ENCODE measurements around the gene SNAP29.
"Not testable (repeated sequence)": the region's sequence is repeated elsewhere in the genome, so short reads cannot be mapped to it uniquely, and the experiment has no call there.

Gene SNAP29

GRCh38 chr22:20867179-20868024 is 8.6 kb downstream of the SNAP29 start:
- DNase-seq, result no peak

DNA sequence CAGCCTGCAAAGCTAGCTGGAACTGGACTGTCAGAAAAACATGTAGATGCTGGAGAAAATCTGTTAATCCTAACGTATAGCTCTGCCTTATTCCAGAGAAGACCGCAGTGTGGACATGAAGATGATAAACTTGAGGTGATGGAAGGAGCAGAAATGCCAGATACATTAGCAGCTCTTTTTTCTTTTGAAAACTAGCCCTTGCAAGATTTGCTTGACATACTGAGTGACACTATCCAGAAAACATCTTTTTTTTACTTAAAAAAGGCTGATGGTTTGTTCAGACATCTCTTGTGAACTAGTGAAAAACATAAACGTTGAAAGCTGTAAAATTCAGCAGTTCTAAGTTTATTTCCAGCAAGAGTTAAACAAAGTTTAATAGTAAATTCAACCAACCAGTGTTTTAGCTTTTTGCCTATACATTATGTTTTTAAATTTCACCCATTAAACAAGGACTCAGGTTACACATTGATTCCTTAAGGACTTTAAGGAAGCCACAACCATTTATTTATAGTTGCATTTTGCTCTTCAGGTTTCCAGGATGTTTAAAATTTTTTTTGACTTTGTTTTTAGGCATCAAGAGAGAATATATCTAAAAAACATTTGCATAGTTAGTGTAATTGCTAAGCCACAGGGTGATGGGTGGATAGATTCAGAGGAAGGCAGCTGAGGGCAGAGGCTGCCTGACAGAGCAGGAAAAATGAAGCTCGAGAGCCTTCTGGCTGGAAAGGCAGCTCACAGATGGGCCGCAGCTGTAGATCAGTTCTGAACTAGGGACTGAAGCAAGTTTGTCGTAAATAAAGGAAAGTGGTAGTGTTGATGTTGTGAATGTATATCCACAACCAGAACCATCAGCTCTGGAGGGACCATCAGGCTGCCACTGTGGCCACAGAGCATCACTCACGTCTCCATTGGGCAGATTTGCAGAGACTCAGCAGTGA is 9.5 kb downstream of the SNAP29 start:
- DNase-seq, result no peak

GRCh38 chr22:20869234-20869633 is 10.4 kb downstream of the SNAP29 start:
- DNase-seq, result no peak

DNA sequence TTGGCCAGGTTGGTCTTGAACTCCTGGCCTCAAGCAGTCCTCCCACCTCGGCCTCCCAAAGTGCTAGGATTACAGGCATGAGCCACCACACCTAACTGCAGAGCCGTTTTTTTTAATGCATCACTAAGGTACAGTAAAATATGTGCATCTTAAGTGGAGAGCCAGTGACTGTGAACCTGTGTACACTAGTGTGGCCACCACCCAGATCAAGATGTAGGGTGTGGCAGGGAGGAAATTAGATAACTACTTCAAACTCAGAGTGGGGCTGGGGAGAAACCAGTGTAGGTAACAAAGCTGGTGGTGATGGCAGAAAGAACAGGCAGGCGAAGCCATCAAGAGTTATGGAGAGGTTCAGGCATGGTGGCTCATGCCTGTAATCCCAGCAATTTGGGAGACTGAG is 14.4 kb downstream of the SNAP29 start:
- no peak for DNase-seq

GRCh38 chr22:20875296-20875695 is 16.5 kb downstream of the SNAP29 start:
- no peak for DNase-seq

- no peak for DNase-seq
Measured at GRCh38 chr22:20877715-20878114, 18.9 kb downstream of the SNAP29 start.

GRCh38 chr22:20881231-20881630 is 22.4 kb downstream of the SNAP29 start:
- no peak for DNase-seq

DNA sequence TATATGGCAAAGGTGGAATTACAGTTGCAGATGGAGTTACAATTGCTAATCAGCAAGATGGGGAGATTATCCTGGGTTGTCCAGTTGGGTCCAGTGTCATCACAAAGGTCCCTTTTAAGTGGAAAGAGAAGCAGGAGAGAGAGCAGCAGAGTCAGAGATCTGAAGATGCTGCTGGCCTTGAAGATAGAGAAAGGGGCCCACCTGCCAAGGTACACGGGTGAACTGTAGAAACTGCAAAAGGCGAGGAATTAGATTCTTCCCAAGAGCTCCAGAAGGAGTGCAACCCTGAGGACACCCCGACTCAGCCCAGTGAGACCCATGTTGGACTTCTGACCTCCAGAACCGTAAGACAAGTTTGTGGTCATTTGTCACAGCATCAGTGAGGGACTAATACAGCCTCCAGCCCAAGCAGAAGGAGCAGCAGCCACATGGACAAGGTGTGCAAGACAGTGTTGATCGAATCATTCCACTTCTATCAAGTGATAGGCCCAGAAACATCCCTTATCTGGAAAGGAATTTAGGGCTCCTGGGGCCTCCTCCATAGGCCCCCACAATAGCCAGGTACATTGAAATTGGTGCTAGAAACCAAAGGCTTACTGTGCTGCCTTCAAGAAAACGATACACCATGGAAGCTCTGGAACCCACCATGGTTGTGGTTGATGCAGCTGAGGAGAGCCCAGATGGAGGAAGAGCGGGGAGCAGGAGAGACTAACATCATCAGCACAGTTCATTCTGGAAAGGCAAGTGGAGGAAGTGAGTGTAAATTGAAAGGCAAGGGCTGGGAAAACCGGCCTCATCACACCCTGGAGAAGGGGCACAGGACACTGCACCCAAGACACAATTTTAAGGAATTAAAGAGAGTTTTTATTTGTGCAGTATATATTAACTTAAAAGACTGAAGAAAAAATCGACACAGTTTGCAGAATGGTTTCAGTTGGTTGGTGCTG is 23.3 kb downstream of the SNAP29 start:
- no peak for DNase-seq

DNA sequence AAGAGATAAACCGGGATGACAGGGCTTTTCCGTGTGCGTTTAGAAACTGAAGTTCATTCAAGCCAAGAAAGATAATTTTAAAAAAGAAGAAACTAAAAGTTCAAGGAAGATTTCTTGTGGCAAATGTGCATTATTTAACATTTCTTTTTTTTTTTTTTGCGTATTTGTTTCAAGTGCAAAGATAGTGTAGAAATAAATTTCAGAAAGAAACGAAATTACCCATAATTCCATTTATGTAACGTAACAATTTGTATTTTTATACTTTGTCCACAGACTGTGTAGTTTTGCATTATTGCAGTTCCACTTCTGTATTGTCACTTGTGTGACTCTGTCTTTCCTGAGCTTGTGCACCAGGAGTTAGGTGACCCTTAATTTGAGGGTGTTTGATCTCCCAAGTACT is 24.0 kb downstream of the SNAP29 start:
- DNase-seq, result no peak

GRCh38 chr22:20884454-20884853 is 25.6 kb downstream of the SNAP29 start:
- DNase-seq, result no peak

GRCh38 chr22:20885017-20885556 is 26.3 kb downstream of the SNAP29 start:
- DNase-seq, result no peak

GRCh38 chr22:20885557-20886323 is 26.9 kb downstream of the SNAP29 start:
- peak; percentile 63 for DNase-seq

DNA sequence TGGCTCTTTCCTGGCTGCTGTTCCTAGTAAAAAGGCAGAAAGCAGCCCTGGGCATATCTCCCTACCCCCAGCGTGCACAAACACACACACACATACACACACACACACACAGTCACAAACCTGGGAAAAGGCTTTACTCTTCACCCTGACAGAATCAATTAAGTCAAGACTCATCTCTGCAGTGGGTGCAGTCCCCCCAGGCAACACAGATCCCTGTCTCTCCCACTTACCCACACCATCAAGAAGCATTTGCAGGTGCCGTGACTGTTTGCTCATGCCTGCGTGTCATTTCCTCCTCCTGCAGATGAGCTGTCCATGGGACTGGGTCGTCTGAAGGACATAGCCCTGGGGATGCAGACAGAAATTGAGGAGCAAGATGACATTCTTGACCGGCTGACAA is 28.6 kb downstream of the SNAP29 start:
- no peak for DNase-seq

GRCh38 chr22:20889025-20889704 is 30.4 kb downstream of the SNAP29 start:
- no peak for DNase-seq

GRCh38 chr22:20889904-20890540 is 31.2 kb downstream of the SNAP29 start:
- DNase-seq, result no peak

DNA sequence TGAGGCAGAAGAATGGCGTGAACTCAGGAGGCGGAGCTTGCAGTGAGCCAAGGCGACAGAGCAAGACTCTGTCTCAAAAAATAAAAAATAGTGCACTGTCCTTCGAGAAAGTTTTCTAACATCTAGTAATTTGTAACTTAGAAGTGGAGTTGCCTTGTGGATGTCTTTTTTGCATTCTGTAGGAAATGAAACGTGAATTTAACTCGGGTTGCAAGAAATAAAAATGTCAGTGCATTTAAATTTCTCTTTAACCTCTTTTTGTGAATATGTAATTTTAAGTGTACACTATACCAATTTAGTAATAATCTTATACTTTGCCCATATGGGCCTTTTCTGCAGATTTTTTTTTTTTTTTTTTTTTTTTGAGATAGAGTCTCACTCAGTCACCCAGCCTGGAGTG is 32.2 kb downstream of the SNAP29 start:
- no peak for DNase-seq

DNA sequence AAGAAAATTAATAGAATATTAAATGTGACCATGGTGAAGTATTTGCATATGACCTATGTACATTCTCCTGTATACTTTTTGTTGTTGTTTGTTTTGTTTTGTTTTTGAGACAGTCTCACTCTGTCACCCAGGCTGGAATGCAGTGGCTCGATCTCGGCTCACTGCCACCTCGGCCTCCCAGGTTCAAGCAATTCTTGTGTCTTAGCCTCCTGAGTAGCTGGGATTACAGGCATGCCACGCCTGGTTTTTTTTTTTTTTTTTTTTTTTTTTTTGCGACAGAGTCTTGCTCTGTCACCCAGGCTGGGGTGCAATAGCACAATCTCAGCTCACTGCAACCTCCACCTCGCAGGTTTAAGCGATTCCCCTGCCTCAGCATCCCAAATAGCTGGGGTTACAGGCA is 38.9 kb downstream of the SNAP29 start:
- not testable (repeated sequence) for DNase-seq

DNA sequence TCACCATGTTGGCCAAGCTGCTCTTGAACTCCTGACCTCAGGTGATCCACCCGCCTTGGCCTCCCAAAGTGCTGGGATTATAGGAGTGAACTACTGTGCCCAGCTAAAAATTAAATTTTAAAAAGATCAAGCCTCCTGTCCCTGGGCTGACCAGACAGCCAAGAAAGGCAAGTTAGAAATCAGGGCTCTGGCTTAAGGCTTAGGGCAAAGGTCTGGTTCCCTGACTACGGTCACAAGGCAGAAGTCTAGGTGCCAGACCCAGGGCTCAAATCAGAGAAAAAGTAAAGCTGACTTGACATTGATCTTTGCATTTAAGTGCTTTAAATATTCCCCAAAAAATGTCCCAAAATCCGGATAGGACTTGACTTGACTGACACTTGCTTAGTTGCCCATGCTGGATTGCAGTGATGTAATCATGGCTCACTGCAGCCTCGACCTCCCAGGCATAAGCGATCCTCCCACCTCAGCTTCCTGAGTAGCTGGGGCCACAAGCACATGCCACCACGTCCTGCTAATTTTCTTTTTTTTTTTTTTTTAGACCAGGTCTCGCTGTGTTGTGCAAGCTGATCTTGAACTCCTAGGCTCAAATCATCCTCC is 41.1 kb downstream of the SNAP29 start:
- DNase-seq, result no peak

DNA sequence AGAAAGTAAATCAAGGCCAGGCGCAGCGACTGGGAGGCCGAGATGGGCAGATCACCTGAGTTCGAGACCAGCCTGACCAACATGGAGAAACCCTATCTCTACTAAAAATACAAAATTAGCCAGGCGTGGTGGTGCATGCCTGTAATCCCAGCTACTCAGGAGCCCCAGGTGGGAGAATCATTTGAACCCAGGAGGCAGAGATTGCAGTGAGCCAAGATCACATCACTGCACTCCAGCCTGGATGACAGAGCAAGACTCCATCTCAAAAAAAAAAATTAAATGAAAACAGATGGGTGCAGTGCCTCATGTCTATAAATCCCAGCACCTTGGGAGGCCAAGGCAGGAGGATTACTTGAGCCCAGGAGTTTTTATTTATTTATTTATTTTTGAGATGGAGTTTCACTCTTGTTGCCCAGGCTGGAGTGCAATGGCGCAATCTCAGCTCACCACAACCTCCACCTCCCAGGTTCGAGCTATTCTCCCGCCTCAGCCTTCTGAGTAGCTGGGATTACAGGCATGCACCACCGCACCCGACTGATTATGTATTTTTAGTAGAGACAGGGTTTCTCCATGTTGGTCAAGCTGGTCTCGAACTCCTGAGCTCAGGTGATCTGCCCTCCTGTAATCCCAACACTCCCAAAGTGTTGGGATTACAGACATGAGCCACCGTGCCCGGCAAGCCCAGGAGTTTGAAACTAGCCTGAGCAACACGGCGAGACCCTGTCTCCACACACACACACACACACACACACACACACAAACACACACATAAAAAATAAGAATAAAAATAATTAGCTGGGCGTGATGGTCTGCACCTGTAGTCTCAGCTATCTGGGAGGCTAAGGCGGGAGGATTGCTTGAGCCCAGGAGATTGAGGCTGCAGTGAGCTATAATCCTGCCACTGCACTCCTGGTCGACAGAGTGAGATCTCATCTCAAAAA is 42.6 kb downstream of the SNAP29 start:
- DNase-seq, result not testable (repeated sequence)

Measured in NCI-H2029 (cell line).